Measurements from ENCODE around the gene RLN3. TPM values are rescaled to one million over a fixed set of nuclear protein-coding genes. Genes with fewer than 3 reads are reported as not detected.

RLN3 gene
- total and polyA plus RNA-seq, 9 of the 15 experiments (the other 6 are each of a cell fraction or from before 2014, with no cell fraction given) = 0.31 to 1.2 (median 0.71) TPM; not detected in 6

DNA sequence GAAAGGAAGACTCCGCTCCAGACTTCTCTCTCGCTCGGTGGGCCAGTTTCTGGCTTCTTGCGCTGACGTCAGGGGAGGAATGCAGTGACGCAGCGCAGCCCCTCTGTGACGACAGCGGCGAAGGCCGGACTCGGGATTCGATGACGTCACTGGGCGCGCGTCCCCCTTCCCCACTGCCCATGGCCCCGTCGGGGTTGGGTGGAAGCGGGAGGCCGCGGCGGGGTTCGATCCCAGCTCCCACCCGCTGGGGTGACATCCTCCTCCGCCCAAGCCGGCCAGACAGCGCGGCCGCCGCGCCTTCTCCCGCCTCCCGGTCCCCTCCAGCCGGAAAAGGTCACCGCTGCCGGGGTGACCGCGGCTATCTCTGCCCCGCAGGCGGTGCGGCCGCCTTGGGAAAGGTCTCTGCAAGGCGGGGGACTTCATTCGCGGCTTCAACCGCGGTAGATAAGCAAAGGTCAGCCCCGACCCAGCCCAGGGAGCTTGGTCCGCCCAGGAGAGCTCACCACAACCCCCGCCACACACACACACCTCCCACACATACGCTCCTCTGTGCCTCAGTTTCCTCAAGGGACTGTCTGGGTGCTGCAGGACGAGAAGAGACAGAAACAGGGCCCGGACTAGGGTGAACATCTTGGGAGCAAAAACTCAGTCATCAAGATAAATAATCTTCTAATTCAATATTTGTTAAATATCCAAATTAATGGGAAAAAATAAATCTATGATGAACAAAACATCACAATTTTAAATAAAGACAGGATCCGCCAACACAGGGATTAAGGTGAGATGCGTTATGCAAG lies 21.0 kb upstream of the RLN3 start (continued):
- TF ChIP-seq PCBP2 (IDR thresholded peaks at IDR 0.05; ENCODE audit: low read depth, low read length, poor library complexity, severe bottlenecking) (no peak), ZNF830 (CRISPR knock-in tag; IDR thresholded peaks at IDR 0.05) (peak; percentile 81; the same call in 1 of the 2 replicates), RBBP5 (IDR thresholded peaks at IDR 0.05; ENCODE audit: borderline replicate concordance, insufficient read depth, low read length, poor library complexity, severe bottlenecking) (peak; percentile 80), POU5F1 (IDR thresholded peaks at IDR 0.05; ENCODE audit: borderline replicate concordance, low read depth, low read length, partially characterized antibody) (no peak), ZNF146 (CRISPR knock-in tag; IDR thresholded peaks at IDR 0.05; ENCODE audit: unreplicated experiment) (no peak), FOSL1 (tag; conservative IDR thresholded peaks at IDR 0.05) (peak; percentile 84), NBN (IDR thresholded peaks at IDR 0.05; ENCODE audit: low read depth) (peak; percentile 100), NCOA4 (IDR thresholded peaks at IDR 0.05; ENCODE audit: partially characterized antibody) (no peak)
- TF ChIP-seq, protein P1, sequence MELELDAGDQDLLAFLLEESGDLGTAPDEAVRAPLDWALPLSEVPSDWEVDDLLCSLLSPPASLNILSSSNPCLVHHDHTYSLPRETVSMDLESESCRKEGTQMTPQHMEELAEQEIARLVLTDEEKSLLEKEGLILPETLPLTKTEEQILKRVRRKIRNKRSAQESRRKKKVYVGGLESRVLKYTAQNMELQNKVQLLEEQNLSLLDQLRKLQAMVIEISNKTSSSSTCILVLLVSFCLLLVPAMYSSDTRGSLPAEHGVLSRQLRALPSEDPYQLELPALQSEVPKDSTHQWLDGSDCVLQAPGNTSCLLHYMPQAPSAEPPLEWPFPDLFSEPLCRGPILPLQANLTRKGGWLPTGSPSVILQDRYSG (tag; conservative IDR thresholded peaks at IDR 0.05; ENCODE audit: low read depth) = peak; percentile 92
- TF ChIP-seq, protein P2, sequence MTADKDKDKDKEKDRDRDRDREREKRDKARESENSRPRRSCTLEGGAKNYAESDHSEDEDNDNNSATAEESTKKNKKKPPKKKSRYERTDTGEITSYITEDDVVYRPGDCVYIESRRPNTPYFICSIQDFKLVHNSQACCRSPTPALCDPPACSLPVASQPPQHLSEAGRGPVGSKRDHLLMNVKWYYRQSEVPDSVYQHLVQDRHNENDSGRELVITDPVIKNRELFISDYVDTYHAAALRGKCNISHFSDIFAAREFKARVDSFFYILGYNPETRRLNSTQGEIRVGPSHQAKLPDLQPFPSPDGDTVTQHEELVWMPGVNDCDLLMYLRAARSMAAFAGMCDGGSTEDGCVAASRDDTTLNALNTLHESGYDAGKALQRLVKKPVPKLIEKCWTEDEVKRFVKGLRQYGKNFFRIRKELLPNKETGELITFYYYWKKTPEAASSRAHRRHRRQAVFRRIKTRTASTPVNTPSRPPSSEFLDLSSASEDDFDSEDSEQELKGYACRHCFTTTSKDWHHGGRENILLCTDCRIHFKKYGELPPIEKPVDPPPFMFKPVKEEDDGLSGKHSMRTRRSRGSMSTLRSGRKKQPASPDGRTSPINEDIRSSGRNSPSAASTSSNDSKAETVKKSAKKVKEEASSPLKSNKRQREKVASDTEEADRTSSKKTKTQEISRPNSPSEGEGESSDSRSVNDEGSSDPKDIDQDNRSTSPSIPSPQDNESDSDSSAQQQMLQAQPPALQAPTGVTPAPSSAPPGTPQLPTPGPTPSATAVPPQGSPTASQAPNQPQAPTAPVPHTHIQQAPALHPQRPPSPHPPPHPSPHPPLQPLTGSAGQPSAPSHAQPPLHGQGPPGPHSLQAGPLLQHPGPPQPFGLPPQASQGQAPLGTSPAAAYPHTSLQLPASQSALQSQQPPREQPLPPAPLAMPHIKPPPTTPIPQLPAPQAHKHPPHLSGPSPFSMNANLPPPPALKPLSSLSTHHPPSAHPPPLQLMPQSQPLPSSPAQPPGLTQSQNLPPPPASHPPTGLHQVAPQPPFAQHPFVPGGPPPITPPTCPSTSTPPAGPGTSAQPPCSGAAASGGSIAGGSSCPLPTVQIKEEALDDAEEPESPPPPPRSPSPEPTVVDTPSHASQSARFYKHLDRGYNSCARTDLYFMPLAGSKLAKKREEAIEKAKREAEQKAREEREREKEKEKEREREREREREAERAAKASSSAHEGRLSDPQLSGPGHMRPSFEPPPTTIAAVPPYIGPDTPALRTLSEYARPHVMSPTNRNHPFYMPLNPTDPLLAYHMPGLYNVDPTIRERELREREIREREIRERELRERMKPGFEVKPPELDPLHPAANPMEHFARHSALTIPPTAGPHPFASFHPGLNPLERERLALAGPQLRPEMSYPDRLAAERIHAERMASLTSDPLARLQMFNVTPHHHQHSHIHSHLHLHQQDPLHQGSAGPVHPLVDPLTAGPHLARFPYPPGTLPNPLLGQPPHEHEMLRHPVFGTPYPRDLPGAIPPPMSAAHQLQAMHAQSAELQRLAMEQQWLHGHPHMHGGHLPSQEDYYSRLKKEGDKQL (CRISPR knock-in tag; IDR thresholded peaks at IDR 0.05; ENCODE audit: borderline replicate concordance) = peak; percentile 86; the same call in 1 of the 2 replicates
- TF ChIP-seq, protein P3, sequence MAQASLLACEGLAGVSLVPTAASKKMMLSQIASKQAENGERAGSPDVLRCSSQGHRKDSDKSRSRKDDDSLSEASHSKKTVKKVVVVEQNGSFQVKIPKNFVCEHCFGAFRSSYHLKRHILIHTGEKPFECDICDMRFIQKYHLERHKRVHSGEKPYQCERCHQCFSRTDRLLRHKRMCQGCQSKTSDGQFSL (CRISPR knock-in tag; IDR thresholded peaks at IDR 0.05) = peak; percentile 75
- TF ChIP-seq, protein P3 (tag; IDR thresholded peaks at IDR 0.05) = no peak
- TF ChIP-seq, protein P4, sequence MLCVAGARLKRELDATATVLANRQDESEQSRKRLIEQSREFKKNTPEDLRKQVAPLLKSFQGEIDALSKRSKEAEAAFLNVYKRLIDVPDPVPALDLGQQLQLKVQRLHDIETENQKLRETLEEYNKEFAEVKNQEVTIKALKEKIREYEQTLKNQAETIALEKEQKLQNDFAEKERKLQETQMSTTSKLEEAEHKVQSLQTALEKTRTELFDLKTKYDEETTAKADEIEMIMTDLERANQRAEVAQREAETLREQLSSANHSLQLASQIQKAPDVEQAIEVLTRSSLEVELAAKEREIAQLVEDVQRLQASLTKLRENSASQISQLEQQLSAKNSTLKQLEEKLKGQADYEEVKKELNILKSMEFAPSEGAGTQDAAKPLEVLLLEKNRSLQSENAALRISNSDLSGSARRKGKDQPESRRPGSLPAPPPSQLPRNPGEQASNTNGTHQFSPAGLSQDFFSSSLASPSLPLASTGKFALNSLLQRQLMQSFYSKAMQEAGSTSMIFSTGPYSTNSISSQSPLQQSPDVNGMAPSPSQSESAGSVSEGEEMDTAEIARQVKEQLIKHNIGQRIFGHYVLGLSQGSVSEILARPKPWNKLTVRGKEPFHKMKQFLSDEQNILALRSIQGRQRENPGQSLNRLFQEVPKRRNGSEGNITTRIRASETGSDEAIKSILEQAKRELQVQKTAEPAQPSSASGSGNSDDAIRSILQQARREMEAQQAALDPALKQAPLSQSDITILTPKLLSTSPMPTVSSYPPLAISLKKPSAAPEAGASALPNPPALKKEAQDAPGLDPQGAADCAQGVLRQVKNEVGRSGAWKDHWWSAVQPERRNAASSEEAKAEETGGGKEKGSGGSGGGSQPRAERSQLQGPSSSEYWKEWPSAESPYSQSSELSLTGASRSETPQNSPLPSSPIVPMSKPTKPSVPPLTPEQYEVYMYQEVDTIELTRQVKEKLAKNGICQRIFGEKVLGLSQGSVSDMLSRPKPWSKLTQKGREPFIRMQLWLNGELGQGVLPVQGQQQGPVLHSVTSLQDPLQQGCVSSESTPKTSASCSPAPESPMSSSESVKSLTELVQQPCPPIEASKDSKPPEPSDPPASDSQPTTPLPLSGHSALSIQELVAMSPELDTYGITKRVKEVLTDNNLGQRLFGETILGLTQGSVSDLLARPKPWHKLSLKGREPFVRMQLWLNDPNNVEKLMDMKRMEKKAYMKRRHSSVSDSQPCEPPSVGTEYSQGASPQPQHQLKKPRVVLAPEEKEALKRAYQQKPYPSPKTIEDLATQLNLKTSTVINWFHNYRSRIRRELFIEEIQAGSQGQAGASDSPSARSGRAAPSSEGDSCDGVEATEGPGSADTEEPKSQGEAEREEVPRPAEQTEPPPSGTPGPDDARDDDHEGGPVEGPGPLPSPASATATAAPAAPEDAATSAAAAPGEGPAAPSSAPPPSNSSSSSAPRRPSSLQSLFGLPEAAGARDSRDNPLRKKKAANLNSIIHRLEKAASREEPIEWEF (CRISPR knock-in tag; IDR thresholded peaks at IDR 0.05) = no peak; the same call in 1 of the 2 replicates

All from K562 (cell line).